ENCODE data around the gene RHOT2. TPM values are rescaled to one million over a fixed set of nuclear protein-coding genes. Genes with fewer than 3 reads are reported as not detected.

Gene RHOT2
- total and polyA plus RNA-seq, 2 of the 8 experiments (the other 6 are each of a cell fraction or from before 2014, with no cell fraction given), result 149 to 194 TPM

DNA sequence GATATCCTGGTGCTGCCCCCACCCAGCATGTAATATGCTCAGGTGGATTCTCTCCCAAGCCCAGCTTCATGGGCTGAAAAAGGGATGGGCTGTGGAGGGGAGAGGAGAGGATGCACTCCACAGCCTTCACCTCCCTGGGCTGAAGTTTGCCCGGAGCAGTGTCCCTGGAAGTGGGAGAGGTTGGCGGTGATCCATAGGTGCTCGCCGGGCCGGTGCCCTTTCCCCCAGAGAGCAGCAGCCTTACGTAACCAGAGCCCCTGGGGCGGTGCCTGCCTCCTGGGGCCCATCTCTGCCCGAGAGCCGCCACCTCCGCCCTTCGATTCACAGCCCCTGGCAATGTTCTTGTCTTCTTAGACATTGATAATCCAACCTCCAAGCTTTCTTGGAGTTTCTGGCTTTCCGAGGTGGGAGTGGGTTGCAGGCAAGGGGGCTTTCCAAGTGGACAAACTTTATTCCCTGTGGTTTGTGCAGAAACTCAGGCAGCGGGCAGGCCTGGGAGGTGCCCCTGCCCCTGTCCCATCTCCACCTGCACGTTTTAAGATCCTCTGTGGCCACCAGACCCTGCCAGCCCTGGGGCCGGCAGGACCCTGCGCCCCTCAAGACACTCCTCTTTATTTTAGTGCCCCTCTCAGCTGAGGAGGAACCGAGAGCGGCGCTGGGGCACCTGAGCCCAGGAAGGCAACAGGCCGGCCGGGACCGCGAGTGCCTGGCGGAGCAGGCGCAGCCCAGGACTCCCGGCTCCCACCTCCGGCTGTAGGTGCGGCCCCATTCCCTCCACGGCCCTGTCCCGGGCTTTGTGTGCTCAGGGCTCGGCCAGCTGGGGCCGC lies 21.9 kb upstream of the RHOT2 start:
- H4K91ac ChIP-seq (replicated peaks; ENCODE audit: insufficient read length, low read length), result no peak overlapping the region
- H2BK12ac ChIP-seq (ENCODE audit: low read depth, low read length), result no peak overlapping the region
- no peak overlapping the region for H4K5ac ChIP-seq (ENCODE audit: insufficient read length, low read depth, low read length)
- peaks cover 0 to 12% (median 9%) of the 10 kb centered on the region in 4 experiments; a peak in 6 of 7 replicates for H3K4me1 ChIP-seq (replicated peaks in 1 of 4; ENCODE audit: control insufficient read depth in 3 of 4, insufficient read depth in 4 of 4, low read length in 3 of 4)
- H2AFZ ChIP-seq (ENCODE audit: low read length), result no peak overlapping the region
- no peak overlapping the region for H3K27ac ChIP-seq (ENCODE audit: low read depth, low read length)
- CTCF ChIA-PET (ENCODE audit: partially characterized antibody), result interaction anchor here (1.2 to 3.4 kb wide), 3 partner anchors 15 to 19 kb away, joined by 3 to 22 read pairs (median 3); no protein-coding TSS in a partner anchor
- no peak overlapping the region for H3K14ac ChIP-seq (ENCODE audit: insufficient read length)
- H3K79me2 ChIP-seq (ENCODE audit: control insufficient read depth in 1 of 2, insufficient read depth in 2 of 2, low read length in 2 of 2), result peaks cover 0 to 2% of the 10 kb centered on the region in 2 experiments; a peak in 1 of 4 replicates
- H3K79me1 ChIP-seq (ENCODE audit: low read depth, low read length), result no peaks in the 10 kb centered on the region; the same call in 1 of the 2 replicates
- no peak overlapping the region for H2AK5ac ChIP-seq (ENCODE audit: low read depth, low read length)
- 89% methylated on average over 27 of the region's 32 CpGs; no CpG with 5 or more reads in 1 of the 2 experiments for WGBS, 2 experiments (ENCODE audit: extremely low coverage in 1 of 2, insufficient coverage in 1 of 2, insufficient read length in 1 of 2, insufficient replicate concordance in 2 of 2, low coverage in 1 of 2, low lambda C conversion rate in 2 of 2, missing lambda C conversion rate in 1 of 2)
- H4K20me1 ChIP-seq (replicated peaks in 1 of 2; ENCODE audit: control insufficient read depth in 1 of 2, insufficient read depth in 2 of 2, low read length in 2 of 2), result peaks cover 0 to 7% of the 10 kb centered on the region in 2 experiments
- H3K9me3 ChIP-seq (ENCODE audit: insufficient read depth in 2 of 2, low read depth in 1 of 2, low read length in 1 of 2), result no peaks in the 10 kb centered on the region
- H2BK120ac ChIP-seq (replicated peaks; ENCODE audit: low read depth, low read length), result no peak overlapping the region
- no peak overlapping the region for H3K4ac ChIP-seq (replicated peaks; ENCODE audit: insufficient read length, low read depth, low read length)
- no peak overlapping the region for H2BK20ac ChIP-seq (ENCODE audit: low read length)
- H3K9ac ChIP-seq (replicated peaks in 1 of 4; ENCODE audit: extremely low read depth in 1 of 4, low read depth in 3 of 4, low read length in 3 of 4), result no peak overlapping the region
- FAIRE-seq (no peak), DNase-seq (ENCODE audit: low read depth in 1 of 2, low spot score in 2 of 2) (no peak)
- POLR2A ChIA-PET (ENCODE audit: partially characterized antibody), result interaction anchor here (1.0 to 1.9 kb wide), 4 partner anchors 10 to 29 kb away, joined by 3 to 4 read pairs (median 3); partner anchors contain the start of genes RHBDL1 and WFIKKN1
- H3K4me3 ChIP-seq (ENCODE audit: extremely low read depth in 1 of 4, insufficient read depth in 2 of 4, low read depth in 3 of 4, low read length in 4 of 4), result no peak overlapping the region
- H3K23ac ChIP-seq (ENCODE audit: insufficient read length), result no peak overlapping the region
- H3K18ac ChIP-seq (ENCODE audit: extremely low read depth, low read length), result no peak overlapping the region
- no peak overlapping the region for H2BK5ac ChIP-seq (ENCODE audit: low read depth, low read length)
- no peak overlapping the region for H3K4me2 ChIP-seq (ENCODE audit: insufficient read depth in 1 of 2, low read depth in 2 of 2, low read length in 2 of 2)
- no peak overlapping the region for H2BK15ac ChIP-seq (ENCODE audit: low read length)
- H3K23me2 ChIP-seq (ENCODE audit: low read depth, low read length), result peaks cover 13% of the 10 kb centered on the region
- no peaks in the 10 kb centered on the region for H3K36me3 ChIP-seq (ENCODE audit: control insufficient read depth in 2 of 4, insufficient read depth in 4 of 4, low read length in 3 of 4)
- no peak overlapping the region for H4K8ac ChIP-seq (ENCODE audit: extremely low read depth, insufficient read depth, low read length)
- H3K27me3 ChIP-seq (replicated peaks in 1 of 4; ENCODE audit: control insufficient read depth in 3 of 4, extremely low read depth in 1 of 4, insufficient read depth in 3 of 4, low read length in 3 of 4), result peaks cover 0 to 5% (median 1%) of the 10 kb centered on the region in 4 experiments; a peak in 2 of 7 replicates
- no peak overlapping the region for H3K56ac ChIP-seq (replicated peaks; ENCODE audit: insufficient read length, low read depth, low read length)
- TF ChIP-seq, protein P1, sequence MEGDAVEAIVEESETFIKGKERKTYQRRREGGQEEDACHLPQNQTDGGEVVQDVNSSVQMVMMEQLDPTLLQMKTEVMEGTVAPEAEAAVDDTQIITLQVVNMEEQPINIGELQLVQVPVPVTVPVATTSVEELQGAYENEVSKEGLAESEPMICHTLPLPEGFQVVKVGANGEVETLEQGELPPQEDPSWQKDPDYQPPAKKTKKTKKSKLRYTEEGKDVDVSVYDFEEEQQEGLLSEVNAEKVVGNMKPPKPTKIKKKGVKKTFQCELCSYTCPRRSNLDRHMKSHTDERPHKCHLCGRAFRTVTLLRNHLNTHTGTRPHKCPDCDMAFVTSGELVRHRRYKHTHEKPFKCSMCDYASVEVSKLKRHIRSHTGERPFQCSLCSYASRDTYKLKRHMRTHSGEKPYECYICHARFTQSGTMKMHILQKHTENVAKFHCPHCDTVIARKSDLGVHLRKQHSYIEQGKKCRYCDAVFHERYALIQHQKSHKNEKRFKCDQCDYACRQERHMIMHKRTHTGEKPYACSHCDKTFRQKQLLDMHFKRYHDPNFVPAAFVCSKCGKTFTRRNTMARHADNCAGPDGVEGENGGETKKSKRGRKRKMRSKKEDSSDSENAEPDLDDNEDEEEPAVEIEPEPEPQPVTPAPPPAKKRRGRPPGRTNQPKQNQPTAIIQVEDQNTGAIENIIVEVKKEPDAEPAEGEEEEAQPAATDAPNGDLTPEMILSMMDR (IDR thresholded peaks at IDR 0.05; ENCODE audit: control extremely low read depth in 1 of 3, insufficient read depth in 1 of 3, low read depth in 1 of 3, low read length in 3 of 3), result no peak
- TF ChIP-seq KDM4A (IDR thresholded peaks at IDR 0.05; ENCODE audit: low read depth, low read length, severe bottlenecking) (no peak), POLR2A (IDR thresholded peaks at IDR 0.05; ENCODE audit: control extremely low read depth in 1 of 2, low read depth in 2 of 2, low read length in 2 of 2) (no peak), POLR2AphosphoS5 (IDR thresholded peaks at IDR 0.05; ENCODE audit: low read depth, low read length) (no peak), MAFK (IDR thresholded peaks at IDR 0.05; ENCODE audit: low read depth, low read length) (no peak), CHD1 (IDR thresholded peaks at IDR 0.05; ENCODE audit: low read depth, low read length) (no peak), PHF8 (conservative IDR thresholded peaks at IDR 0.05; ENCODE audit: low read depth, low read length) (no peak), JUN (IDR thresholded peaks at IDR 0.05; ENCODE audit: low read depth, low read length) (no peak)
- TF ChIP-seq, protein P2, sequence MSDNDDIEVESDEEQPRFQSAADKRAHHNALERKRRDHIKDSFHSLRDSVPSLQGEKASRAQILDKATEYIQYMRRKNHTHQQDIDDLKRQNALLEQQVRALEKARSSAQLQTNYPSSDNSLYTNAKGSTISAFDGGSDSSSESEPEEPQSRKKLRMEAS (IDR thresholded peaks at IDR 0.05), result no peak

Data from H1 (cell line).